DMS79 treated with DMSO at 0.1 percent for 48 hours (cell line): ENCODE measurements around the gene POLR2J3.
"Not testable (repeated sequence)": the region's sequence is repeated elsewhere in the genome, so short reads cannot be mapped to it uniquely, and the experiment has no call there.

Experiments used
- DNase-seq: peaks from one replicate; lab custom pipeline; 2025; lab: John Stamatoyannopoulos, UW

Gene POLR2J3

DNA sequence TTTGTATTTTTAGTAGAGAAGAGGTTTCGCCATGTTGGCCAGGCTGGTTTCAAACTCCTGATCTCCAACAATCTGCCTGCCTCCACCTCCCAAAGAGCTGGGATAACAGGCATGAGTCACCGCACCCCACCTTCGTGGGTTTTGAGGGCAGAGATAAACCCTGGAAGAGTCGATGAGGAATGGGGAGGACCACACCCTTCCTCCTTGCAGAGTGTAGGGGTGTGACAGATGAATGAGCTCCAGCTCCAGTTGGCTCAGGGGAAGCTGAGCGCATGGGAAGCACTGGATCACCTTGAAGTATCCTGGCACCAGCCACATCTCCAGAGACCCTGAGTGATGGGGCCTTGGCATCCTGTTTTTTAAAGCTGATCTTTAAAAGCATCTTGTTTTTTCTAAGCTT, 11.1 kb upstream of the POLR2J3 start:
- not testable (repeated sequence) for DNase-seq

GRCh38 chr7:102581722-102582121, 9.3 kb upstream of the POLR2J3 start:
- not testable (repeated sequence) for DNase-seq

- DNase-seq = not testable (repeated sequence)
Measured at GRCh38 chr7:102578486-102578885, 6.1 kb upstream of the POLR2J3 start.

DNA sequence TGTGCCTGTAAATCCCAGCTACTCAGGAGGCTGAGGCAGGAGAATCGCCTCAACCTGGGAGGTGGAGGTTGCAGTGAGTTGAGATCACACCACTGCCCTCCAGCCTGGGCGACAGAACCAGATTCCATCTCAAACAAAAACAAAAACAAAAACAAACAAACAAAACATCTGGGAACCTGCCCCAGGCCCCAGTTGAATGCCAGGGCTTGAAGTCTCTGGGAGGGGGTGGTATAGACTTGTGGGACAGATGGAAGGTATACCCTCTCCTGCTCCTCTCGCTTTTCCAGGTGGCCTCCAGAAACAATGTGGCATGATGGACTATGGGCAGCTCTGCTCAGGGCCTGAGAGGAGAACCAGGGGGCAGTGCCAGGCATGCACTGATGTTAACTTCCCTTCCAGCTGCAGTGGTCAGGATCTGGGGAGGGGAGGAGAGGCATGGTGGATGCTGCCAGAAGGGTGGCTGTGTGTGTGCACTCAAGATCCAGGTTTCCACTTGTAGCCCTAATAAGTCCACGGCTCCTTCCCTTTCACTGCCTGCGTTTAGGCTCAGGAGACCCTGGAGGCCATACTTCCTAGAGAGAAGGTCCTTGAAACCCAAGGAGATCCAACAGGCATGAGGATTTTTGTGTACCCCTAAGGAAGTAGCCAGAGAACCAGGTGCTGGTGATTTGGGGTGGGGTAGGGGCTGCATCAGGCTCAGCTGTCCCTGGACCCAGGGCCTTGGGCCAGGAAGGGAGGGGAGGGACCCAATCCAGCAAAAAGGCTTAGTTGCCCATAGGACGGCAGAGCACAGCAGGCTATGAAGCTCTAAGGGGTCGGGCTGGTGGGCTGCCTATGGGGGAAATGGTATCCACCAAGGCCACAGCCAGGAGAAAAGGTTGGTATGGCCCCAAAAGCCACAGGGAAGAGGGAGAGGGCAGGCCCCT, 5.2 kb upstream of the POLR2J3 start:
- not testable (repeated sequence) for DNase-seq

- DNase-seq = not testable (repeated sequence)
Measured at GRCh38 chr7:102576363-102576762, 4.0 kb upstream of the POLR2J3 start.

DNA sequence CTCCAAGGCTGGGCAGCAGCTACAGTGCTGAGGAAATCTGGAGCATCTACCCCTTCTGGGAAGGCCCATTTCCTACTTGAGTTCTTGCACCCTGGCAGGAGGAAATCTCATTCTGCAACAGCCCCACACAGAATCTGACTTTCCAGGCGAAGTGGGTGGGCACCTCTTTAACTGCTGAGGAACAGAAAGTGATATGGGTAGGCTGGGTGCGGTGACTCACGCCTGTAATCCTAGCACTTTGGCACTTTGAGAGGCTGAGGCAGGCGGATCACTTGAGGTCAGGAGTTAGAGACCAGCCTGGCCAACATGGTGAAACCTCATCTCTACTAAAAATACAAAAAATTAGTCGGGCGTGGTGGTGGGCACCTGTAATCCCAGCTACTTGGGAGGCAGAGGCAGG, 2.2 kb upstream of the POLR2J3 start:
- DNase-seq = not testable (repeated sequence)

- DNase-seq = not testable (repeated sequence)
Measured at GRCh38 chr7:102568620-102569019, 3.8 kb downstream of the POLR2J3 start.

GRCh38 chr7:102550808-102551422, 21.5 kb downstream of the POLR2J3 start, which contains the start of gene SPDYE2:
Gene SPDYE2, plus strand, starts transcription at chr7:102551226. Its CDS starts 2,030 bp downstream, at chr7:102553256.
- DNase-seq = not testable (repeated sequence)

DNA sequence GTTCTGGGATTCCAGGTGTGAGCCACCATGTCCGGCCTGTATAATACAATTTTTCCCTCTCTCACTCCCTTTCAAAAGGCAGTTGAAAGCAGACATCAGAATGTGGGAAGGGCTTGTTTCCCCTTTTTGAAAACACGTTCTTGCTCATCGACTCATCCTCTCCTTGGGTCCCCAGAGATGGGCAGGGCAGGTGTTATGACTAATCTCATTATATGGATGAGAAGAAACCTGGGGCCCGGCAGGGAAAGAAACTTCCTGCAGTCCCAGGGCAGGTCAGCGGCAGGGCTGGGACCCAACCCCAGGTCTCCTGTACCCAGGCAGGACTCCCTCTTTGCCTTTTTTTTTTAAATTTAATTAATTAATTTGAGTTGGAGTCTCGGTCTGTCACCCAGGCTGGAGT, 26.0 kb downstream of the POLR2J3 start:
- DNase-seq = not testable (repeated sequence)

DNA sequence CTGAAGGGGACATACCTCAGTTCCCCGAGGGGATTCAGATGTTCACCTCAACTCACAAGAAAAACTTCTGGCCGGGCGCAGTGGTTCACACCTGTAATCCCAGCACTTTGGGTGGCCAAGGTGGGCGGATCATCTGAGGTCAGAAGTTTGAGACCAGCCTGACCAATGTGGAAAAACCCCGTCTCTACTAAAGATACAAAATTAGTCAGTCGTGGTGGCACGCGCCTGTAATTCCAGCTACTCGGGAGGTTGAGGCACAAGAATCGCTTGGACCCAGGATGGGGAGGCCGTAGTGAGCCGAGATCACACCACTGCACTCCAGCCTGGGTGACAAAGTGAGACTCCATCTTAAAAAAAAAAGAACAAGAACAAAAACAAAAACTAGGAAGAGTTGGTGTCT, 27.1 kb downstream of the POLR2J3 start:
- DNase-seq = not testable (repeated sequence)

GRCh38 chr7:102544372-102544771, 28.0 kb downstream of the POLR2J3 start:
- DNase-seq = not testable (repeated sequence)

DNA sequence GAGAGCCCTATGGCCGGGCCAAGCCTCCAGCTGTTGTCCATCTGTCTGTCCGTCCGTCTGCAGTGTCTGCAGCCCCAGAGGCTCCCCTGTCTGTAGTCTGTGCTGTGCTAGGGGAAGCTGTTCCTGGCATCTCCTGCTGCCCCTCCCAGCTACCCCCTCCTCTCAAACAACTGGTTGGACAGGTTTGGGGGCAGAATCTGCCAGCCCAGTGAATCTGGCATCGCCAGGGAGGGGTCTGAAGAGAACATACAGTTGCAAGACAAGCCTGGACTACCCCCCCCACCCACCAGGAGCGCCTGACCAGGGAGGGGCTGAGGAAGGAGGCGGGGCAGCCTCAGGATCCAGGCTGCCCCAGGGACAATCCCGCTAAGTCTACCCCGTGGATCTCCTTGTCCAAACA, 28.8 kb downstream of the POLR2J3 start, which contains the start of gene UPK3BL2:
TSS of gene UPK3BL2 (minus strand) at position 101 of the 400 bp plus-strand sequence. CDS start at position 41, 60 bp downstream.
- not testable (repeated sequence) for DNase-seq

- not testable (repeated sequence) for DNase-seq
Measured at GRCh38 chr7:102542771-102543170, 29.6 kb downstream of the POLR2J3 start.

- DNase-seq = not testable (repeated sequence)
Measured at GRCh38 chr7:102542083-102542482, 30.3 kb downstream of the POLR2J3 start.

DNA sequence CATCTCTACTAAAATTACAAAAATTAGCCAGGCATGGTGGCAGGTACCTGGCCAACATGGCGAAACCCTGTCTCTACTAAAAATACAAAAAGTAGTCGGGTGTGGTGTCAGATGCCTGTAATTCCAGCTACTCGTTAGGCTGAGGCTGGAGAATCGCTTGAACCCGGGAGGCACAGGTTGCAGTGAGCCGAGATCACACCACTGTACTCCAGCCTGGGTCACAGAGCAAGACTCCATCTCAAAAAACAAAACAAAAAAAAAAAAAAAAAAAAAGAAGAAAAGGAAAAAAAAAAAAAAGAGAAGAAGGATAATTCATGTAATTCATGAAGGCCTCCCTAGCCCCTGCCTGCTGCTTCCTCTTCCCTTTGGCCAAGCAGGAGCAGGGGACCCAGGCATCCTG, 31.8 kb downstream of the POLR2J3 start:
- DNase-seq = not testable (repeated sequence)

DNA sequence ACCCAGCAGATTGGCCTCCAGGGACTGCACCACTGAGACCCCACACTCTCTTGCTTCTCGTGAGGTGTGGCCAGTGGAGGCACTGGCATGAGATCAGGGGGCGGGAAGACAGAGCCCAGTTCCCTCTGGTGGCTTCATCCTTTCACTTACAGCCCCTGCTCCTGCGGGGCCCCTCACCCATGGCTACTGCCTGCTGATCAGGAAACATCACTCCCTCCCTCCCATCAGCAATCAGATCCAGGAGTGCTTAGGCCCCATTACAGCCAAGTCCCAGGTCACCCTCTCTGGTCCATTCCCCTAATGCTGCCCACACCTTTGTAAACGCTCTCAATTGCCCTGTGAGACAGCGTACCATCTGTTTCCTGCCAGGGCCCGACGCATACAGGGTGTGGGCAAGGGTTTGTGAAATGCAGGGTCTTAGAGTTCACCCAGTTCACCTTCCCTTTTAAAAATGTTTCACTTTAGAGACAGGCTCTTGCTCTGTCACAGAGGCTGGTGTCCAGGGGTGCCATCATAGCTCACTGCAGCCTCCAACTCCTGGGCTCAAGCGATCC, 37.2 kb downstream of the POLR2J3 start:
- DNase-seq = not testable (repeated sequence)

GRCh38 chr7:102532127-102532526, 40.3 kb downstream of the POLR2J3 start:
- not testable (repeated sequence) for DNase-seq

DNA sequence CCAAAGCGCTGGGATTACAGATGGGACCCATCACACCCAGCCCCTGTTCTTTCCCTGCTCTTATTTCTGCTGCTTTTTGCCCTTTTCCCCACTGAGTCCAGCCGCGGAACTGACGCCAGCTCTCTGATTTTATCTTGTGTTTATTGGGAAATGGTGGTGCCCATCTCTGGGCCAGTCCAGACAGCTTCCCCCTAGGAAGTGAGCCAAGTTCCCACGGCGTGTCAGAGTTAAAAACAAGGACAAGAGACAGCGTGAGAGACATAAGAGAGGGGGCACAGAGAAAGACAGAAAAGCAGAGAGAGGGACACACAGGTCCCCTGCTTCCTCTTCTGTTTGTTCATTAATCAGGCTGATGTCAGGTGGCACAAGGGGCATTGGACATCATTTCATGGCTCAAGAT, 40.8 kb downstream of the POLR2J3 start:
- not testable (repeated sequence) for DNase-seq

GRCh38 chr7:102527822-102528793, 44.3 kb downstream of the POLR2J3 start:
- not testable (repeated sequence) for DNase-seq

- not testable (repeated sequence) for DNase-seq
Measured at GRCh38 chr7:102527182-102527581, 45.2 kb downstream of the POLR2J3 start.

DNA sequence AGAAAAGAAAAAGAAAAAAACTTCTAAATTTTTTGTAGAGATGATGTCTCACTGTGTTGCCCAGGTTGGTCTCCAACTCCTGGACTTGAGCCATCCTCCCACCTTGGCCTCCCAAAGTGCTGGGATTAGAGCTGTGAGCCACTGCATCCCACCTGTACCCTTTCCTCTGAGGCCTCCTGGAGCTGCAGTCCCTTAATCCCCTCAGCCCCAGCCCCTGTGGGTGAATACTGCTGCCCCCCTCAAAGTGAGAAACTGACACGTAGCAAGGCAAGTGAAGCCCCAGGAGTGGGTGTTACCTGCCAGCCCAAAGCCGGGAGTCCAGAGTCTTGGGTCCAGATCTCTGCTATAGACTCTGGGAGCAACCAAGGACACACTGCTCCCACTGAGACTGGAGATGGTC, 47.6 kb downstream of the POLR2J3 start:
- not testable (repeated sequence) for DNase-seq
